OCI-LY7 (cell line): ENCODE data around the gene SYNGAP1. TPM values are rescaled to one million over a fixed set of nuclear protein-coding genes. Genes with fewer than 3 reads are reported as not detected.

ENCODE experiments used
- BruUV-seq: library from RNA; stranded (reverse); fragments of 400-500 nt; replicated peaks from 2 replicates; lab custom pipeline; 2021; lab: Mats Ljungman, UMichigan
- CTCF ChIA-PET: fragments of 300-600 bp; sonication (Branson Sonifier 250); formaldehyde crosslinking; loops from one replicate; lab custom pipeline; 2022; ENCODE audit warnings: antibody characterized with exemption; ENCODE audit not compliant: unreplicated experiment; lab: Charles Lee
- POLR2A ChIA-PET: fragments of 300-600 bp; sonication (Branson Sonifier 250); formaldehyde crosslinking; loops from one replicate; lab custom pipeline; 2022; ENCODE audit warnings: antibody characterized with exemption; lab: Charles Lee
- DNase-seq: peaks from one replicate; pipeline ENCODE4 v3.0.0-alpha.2; 2015; ENCODE audit warnings: low spot score
- H2AFZ ChIP-seq: fragments of 200-600 bp; sonication (generic), shearing (Covaris generic); 2 replicates; pipeline ENCODE4 v1.6.1; 2014; ENCODE audit warnings: mild to moderate bottlenecking, antibody characterized with exemption, low read length, moderate library complexity
- H3K27ac ChIP-seq: fragments of 200-600 bp; sonication (generic); 2 replicates; pipeline ENCODE4 v1.5.1; 2014; ENCODE audit warnings: mixed run types, low read depth, mild to moderate bottlenecking, moderate library complexity, low read length, inconsistent platforms; ENCODE audit not compliant: poor library complexity, severe bottlenecking
- H3K36me3 ChIP-seq: fragments of 200-600 bp; sonication (generic); 2 replicates; pipeline ENCODE4 v1.6.1; 2014; ENCODE audit warnings: mild to moderate bottlenecking, antibody characterized with exemption, low read length, moderate library complexity, mixed read lengths; ENCODE audit not compliant: insufficient read depth
- H3K4me1 ChIP-seq: fragments of 200-600 bp; sonication (generic); 2 replicates; pipeline ENCODE4 v1.5.1; 2014; ENCODE audit warnings: mild to moderate bottlenecking, low read length; ENCODE audit not compliant: insufficient read depth, poor library complexity, severe bottlenecking
- H3K4me2 ChIP-seq: fragments of 200-600 bp; sonication (generic); 2 replicates; pipeline ENCODE4 v1.6.1; 2014; ENCODE audit warnings: mild to moderate bottlenecking, low read length
- H3K4me3 ChIP-seq: fragments of 200-600 bp; sonication (generic); 2 replicates; pipeline ENCODE4 v1.5.1; 2014; ENCODE audit warnings: mild to moderate bottlenecking, low read depth, low read length; ENCODE audit not compliant: poor library complexity, severe bottlenecking
- H3K79me2 ChIP-seq: fragments of 200-600 bp; sonication (generic); 2 replicates; pipeline ENCODE4 v1.6.1; 2016; ENCODE audit warnings: low read depth, mild to moderate bottlenecking, low read length, moderate library complexity, mixed read lengths; ENCODE audit not compliant: insufficient read depth
- H3K9me2 ChIP-seq: fragments of 200-600 bp; sonication (generic); 2 replicates; pipeline ENCODE4 v1.6.1; 2016; ENCODE audit warnings: mild to moderate bottlenecking, low read length, mixed read lengths; ENCODE audit not compliant: insufficient read depth
- H3K9me3 ChIP-seq: fragments of 200-600 bp; sonication (generic); 2 replicates; pipeline ENCODE4 v1.6.1; 2014; ENCODE audit warnings: mild to moderate bottlenecking, mixed run types, low read length, mixed read lengths
- H4K20me1 ChIP-seq: fragments of 200-600 bp; sonication (generic); 2 replicates; pipeline ENCODE4 v1.6.1; 2014; ENCODE audit warnings: mild to moderate bottlenecking, antibody characterized with exemption, low read length, moderate library complexity, mixed read lengths; ENCODE audit not compliant: insufficient read depth
- EZH2phosphoT487 ChIP-seq: fragments of 200-600 bp; sonication (generic); IDR thresholded peaks from 2 replicates; pipeline ENCODE4 v1.6.1; 2018; ENCODE audit warnings: low read depth, borderline replicate concordance, mild to moderate bottlenecking, mixed run types, antibody characterized with exemption, low read length, moderate library complexity, mixed read lengths
- intact Hi-C: fragments of 100-400 bp; cut with micrococcal nuclease; formaldehyde crosslinking; loops from one replicate; pipeline ENCODE4 v1.10.0; 2022; ENCODE audit not compliant: unreplicated experiment
- total RNA-seq, 2 experiments: library from RNA; depleted of rRNA in 1 of 2; stranded (reverse); fragments of >200 nt in 1 of 2; shearing (Covaris generic) in 1 of 2; gene quantifications; 2 replicates each; pipeline ENCODE4 v1.2.3, GENCODE V29; 2014 to 2022
- TF ChIP-seq, protein P1 (sequence below): fragments of 200-600 bp; sonication (generic); conservative IDR thresholded peaks from 2 replicates; pipeline ENCODE4 v1.5.1; 2014; ENCODE audit warnings: mild to moderate bottlenecking, antibody characterized with exemption, low read length, moderate library complexity, mixed read lengths

The SYNGAP1 gene
- total RNA-seq, 2 experiments from 2014 or later = 5.6 to 30.7 TPM

DNA sequence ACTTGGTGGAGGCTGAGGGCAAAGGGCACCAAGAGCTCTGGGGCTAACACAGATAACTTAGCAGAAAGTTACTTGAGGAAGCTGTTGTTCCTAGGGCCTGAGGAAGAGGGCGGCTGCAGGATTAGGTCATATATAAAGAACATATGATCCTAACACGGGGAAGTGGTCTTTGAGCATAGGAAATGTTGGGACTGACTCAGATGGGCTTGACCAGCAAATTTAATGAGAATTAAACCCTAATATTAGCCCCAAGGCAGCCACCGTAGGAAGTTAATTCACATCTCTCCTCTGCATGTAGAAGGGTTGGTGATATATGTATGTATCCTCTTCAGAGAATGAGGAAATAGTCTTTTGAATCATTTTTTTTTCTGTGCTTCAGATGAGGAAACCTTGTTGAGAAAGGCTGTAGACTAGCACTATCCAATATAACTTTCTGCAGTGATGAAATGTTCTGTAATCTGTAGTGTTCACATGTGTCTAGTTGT is 25.3 kb downstream of the SYNGAP1 start:
- Histone ChIP-seq H3K79me2 (no peaks in the 10 kb centered on the region), H3K9me3 (no peaks in the 10 kb centered on the region), H3K9me2 (no peaks in the 10 kb centered on the region), H3K36me3 (peaks cover 86% of the 10 kb centered on the region), H2AFZ (no peak overlapping the region), H3K4me2 (no peak overlapping the region), H4K20me1 (no peaks in the 10 kb centered on the region), H3K4me1 (no peaks in the 10 kb centered on the region), H3K4me3 (no peak overlapping the region), H3K27ac (no peak overlapping the region)
- CTCF ChIA-PET = no interaction called here
- no peak for DNase-seq
- no TSS peak for BruUV-seq
- intact Hi-C loops = no loop called here
- POLR2A ChIA-PET = interaction anchor here (0.6 kb wide), 1 partner anchor 71 kb away, joined by 7 read pairs; no protein-coding TSS in a partner anchor
- TF ChIP-seq, protein P1, sequence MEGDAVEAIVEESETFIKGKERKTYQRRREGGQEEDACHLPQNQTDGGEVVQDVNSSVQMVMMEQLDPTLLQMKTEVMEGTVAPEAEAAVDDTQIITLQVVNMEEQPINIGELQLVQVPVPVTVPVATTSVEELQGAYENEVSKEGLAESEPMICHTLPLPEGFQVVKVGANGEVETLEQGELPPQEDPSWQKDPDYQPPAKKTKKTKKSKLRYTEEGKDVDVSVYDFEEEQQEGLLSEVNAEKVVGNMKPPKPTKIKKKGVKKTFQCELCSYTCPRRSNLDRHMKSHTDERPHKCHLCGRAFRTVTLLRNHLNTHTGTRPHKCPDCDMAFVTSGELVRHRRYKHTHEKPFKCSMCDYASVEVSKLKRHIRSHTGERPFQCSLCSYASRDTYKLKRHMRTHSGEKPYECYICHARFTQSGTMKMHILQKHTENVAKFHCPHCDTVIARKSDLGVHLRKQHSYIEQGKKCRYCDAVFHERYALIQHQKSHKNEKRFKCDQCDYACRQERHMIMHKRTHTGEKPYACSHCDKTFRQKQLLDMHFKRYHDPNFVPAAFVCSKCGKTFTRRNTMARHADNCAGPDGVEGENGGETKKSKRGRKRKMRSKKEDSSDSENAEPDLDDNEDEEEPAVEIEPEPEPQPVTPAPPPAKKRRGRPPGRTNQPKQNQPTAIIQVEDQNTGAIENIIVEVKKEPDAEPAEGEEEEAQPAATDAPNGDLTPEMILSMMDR = no peak
- TF ChIP-seq EZH2phosphoT487 = no peak

DNA sequence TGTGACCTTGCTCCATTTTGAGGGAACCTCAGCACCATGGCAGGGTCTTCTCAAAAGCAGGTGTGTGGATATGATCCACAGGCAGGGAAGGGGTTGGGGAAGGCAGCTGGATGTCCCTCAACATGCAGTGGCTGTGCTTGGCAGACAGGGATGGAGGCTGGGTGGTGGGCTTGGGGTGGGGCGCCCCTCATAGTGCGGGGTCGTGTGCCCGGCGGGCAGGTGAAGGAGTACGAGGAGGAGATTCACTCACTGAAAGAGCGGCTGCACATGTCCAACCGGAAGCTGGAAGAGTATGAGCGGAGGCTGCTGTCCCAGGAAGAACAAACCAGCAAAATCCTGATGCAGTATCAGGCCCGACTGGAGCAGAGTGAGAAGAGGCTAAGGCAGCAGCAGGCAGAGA is 26.5 kb downstream of the SYNGAP1 start:
- H2AFZ ChIP-seq = no peak overlapping the region
- H3K4me1 ChIP-seq = no peaks in the 10 kb centered on the region
- no peaks in the 10 kb centered on the region for H3K9me3 ChIP-seq
- ChIA-PET POLR2A (interaction anchor here (0.6 kb wide), 2 partner anchors 590 to 1676 kb away, joined by 4 to 7 read pairs; no protein-coding TSS in a partner anchor), CTCF (no interaction called here)
- no peak overlapping the region for H3K4me3 ChIP-seq
- peaks cover 80% of the 10 kb centered on the region for H3K36me3 ChIP-seq
- H3K4me2 ChIP-seq = no peak overlapping the region
- no peak for DNase-seq
- H3K27ac ChIP-seq = no peak overlapping the region
- no peaks in the 10 kb centered on the region for H4K20me1 ChIP-seq
- H3K9me2 ChIP-seq = no peaks in the 10 kb centered on the region
- no TSS peak for BruUV-seq
- intact Hi-C loops = no loop called here
- TF ChIP-seq, protein P1 = no peak
- TF ChIP-seq EZH2phosphoT487 = no peak
- H3K79me2 ChIP-seq = no peaks in the 10 kb centered on the region

DNA sequence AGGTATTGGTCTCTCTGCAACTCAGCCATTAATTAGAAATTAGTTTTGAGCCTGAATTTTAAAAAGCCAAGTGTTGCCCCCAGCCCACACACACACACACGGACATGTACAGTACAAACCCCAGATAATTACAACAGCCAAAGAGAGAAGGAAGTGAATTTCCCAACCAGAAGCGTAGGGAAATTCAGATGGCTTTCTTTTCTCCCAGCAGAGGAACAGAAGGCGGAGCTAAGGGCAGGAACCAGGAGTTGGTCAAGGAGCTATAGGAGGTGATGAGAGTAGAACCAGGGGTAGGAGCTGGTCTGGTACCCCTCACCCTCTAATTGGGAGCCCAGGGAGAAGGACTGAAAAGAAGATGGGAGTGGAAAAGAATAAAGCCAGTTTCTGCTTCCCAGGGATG is 30.6 kb downstream of the SYNGAP1 start:
- peaks cover 18% of the 10 kb centered on the region for H3K4me1 ChIP-seq
- no peak overlapping the region for H2AFZ ChIP-seq
- H3K9me2 ChIP-seq = no peaks in the 10 kb centered on the region
- no peak overlapping the region for H3K4me2 ChIP-seq
- no peaks in the 10 kb centered on the region for H3K9me3 ChIP-seq
- peaks cover 45% of the 10 kb centered on the region; the same call in 1 of the 2 replicates for H3K36me3 ChIP-seq
- no peak overlapping the region for H3K4me3 ChIP-seq
- intact Hi-C loops = no loop called here
- no peaks in the 10 kb centered on the region for H4K20me1 ChIP-seq
- ChIA-PET POLR2A (interaction anchor here (0.6 to 0.7 kb wide), 2 partner anchors 18 to 51 kb away, joined by 3 to 5 read pairs; no protein-coding TSS in a partner anchor), CTCF (no interaction called here)
- no peak overlapping the region for H3K27ac ChIP-seq
- TF ChIP-seq, protein P1 = no peak
- no peak for TF ChIP-seq EZH2phosphoT487
- no peak for DNase-seq
- BruUV-seq = no TSS peak
- peaks cover 18% of the 10 kb centered on the region; the same call in 1 of the 2 replicates for H3K79me2 ChIP-seq
